Measurements from ENCODE around the gene ZNF804A.

DNA sequence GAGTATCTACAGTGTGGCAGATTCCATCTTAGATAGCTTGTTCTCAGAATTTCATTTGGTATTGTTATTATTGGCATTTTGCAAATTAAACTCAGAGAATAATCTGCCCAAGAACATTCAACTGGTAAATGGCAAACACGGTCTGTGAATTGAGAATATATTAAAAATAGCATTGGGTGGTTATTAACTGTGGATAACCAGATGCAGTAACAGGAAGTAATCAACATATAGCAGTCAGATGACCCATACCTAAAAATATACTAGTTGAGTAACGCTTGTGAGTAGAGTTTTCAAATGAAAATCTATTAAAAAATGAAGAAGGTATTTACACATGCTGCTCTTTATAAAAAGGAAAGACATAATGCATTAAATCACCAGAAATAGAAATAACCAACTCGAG lies 129.5 kb downstream of the ZNF804A start:
- TF ChIP-seq, protein P1, sequence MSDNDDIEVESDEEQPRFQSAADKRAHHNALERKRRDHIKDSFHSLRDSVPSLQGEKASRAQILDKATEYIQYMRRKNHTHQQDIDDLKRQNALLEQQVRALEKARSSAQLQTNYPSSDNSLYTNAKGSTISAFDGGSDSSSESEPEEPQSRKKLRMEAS (IDR thresholded peaks at IDR 0.05; ENCODE audit: low read depth, low read length) = no peak
- TF ChIP-seq, protein P2, sequence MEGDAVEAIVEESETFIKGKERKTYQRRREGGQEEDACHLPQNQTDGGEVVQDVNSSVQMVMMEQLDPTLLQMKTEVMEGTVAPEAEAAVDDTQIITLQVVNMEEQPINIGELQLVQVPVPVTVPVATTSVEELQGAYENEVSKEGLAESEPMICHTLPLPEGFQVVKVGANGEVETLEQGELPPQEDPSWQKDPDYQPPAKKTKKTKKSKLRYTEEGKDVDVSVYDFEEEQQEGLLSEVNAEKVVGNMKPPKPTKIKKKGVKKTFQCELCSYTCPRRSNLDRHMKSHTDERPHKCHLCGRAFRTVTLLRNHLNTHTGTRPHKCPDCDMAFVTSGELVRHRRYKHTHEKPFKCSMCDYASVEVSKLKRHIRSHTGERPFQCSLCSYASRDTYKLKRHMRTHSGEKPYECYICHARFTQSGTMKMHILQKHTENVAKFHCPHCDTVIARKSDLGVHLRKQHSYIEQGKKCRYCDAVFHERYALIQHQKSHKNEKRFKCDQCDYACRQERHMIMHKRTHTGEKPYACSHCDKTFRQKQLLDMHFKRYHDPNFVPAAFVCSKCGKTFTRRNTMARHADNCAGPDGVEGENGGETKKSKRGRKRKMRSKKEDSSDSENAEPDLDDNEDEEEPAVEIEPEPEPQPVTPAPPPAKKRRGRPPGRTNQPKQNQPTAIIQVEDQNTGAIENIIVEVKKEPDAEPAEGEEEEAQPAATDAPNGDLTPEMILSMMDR (IDR thresholded peaks at IDR 0.05; ENCODE audit: low read depth, low read length) = no peak
- TF ChIP-seq POLR2A (IDR thresholded peaks at IDR 0.05; ENCODE audit: extremely low read depth, insufficient read length) = no peak
- TF ChIP-seq MYC (IDR thresholded peaks at IDR 0.05; ENCODE audit: low read depth, low read length) = no peak
